Cardiac septum (tissue), 1 donor: ENCODE results near the gene CHD5. TPM values are rescaled to one million over a fixed set of nuclear protein-coding genes. Genes with fewer than 3 reads are reported as not detected.
"Not testable (repeated sequence)": the region's sequence is repeated elsewhere in the genome, so short reads cannot be mapped to it uniquely, and the experiment has no call there.

Experiments
- DNase-seq: peaks from one replicate; pipeline ENCODE4 v3.0.0-alpha.2; 2020; ENCODE audit warnings: low spot score
- intact Hi-C: fragments of 100-400 bp; cut with DNase I; formaldehyde crosslinking; loops from one replicate; pipeline ENCODE4 v1.14.0; 2022
- total RNA-seq: library from RNA; stranded (reverse); fragmentation: NEBNext Ultra II Directional; extraction: Animal tissue kit (Norgen Biotek cat#: 25700); gene quantifications from one replicate; pipeline ENCODE4 v1.2.1, GENCODE V29; 2021
- donor health status: DM: no; HTN: no; CAD: no.

Gene CHD5
- total RNA-seq, 1 donor from 2014 or later = 0.81 TPM

DNA sequence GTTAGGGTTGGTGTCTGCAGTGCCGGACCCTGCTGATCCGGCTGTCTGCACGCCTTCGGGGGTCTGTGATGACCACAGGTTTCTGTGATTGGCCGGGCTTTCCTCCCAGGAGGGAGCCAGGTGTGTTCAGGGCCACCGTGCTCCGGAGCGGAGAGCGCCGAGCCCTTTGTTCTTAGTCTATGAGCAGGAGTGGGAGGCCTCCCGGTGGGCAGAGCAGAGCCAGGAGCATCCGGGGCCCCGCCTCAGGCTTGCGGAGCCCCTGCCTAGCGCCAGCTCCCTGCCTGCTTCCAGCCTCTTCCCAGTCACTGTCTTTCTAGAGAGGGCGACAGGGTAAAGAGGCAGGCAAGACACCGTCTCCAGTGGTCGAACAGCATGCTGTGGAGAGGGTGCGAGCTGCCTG lies 102.6 kb downstream of the CHD5 start:
- no peak for DNase-seq
- intact Hi-C loops = no loop called here

DNA sequence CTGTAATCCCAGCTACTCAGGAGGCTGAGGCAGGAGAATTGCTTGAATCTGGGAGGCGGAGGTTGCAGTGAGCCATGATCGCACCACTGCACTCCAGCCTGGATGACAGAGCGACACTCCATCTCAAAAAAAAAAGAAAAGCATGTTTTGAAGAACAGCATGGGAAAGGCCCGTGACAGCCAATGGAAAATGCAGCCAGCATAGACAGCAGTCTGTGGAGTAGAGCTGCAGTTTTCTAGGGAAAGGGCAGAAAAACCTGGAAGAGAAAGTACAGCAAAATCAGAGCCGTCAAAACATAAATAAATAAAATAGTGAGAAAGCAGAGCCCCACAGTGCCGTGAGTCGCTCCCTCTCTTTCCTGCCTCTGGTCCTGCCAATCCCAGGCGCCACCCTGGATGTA lies 103.1 kb downstream of the CHD5 start:
- intact Hi-C loops, DNase-seq: not testable (repeated sequence)

DNA sequence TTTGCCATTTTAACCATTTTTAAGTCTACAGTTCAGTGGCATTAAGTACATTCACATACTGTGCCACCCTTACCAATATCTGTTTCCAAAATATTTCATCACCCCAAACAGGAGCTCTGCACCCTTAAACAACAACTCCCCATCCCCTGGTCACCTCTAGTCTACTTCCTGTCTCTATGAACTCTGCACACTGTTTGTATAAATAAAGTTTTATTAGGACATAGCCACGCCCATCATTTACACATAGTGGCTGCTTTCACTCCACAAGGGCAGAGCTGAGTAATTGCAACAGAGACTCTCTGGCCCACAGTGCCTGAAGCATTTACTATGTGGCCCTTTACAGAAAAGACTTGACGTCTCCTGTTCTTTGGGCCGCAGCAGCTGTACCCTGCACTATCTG lies 104.4 kb downstream of the CHD5 start:
- intact Hi-C loops = no loop called here
- DNase-seq = no peak

GRCh38 chr1:6074192-6074901 lies 105.8 kb downstream of the CHD5 start:
- DNase-seq = no peak
- intact Hi-C loops = no loop called here

- no peak for DNase-seq
- intact Hi-C loops = no loop called here
Measured at GRCh38 chr1:6073480-6074053, 106.6 kb downstream of the CHD5 start.

DNA sequence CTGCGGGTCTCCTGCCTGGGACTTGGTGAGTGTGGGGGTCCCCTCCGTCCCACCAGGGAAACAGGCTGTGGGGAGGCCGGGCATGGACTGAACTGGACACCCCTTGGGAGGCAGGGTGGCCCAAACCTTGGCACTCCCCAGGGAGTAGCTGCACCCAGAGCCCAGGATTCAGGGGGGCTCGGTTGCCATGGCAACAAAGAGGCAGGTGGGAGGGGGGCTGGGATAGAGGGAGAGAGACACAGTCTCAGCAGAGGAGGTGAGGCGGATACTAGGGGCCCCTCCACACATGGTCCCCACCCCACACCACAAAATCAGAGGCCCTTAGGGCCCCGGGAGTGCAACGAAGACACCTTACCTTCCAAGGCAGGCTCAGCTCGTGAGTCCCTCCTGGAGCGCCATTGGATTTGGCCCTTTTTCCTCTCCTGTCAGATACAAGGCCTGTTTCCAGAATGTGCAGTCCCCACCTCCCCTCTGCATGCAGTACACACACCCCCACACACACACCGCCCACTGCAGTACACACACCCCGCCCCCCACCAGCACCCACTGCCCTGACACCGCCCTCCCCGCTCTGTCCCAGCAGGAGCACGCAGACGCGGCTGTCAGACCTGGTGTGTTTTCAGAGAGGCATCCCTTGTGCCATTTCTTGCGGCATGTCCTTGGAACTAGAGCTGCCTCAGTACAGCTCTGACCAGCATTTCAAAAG lies 107.2 kb downstream of the CHD5 start:
- intact Hi-C loops = no loop called here
- no peak for DNase-seq

DNA sequence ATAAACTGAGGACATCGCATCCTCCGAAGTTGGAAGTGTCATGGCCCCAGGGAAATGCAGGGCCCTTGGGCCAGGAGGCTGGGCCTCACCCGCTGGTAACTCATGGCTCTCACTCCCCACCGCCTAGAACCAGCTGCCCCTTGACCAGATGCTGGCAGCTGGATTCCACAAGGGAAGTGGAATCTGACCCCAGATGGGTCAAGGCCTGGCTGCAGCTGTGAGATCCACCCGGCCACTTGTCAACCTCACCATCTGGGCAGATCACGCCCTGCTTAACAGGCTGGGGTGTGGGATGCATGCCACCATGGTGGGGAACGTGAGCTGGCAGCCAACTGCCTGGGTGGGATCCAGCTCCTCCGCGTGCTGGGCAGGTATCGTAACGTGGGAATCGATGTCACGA lies 108.9 kb downstream of the CHD5 start:
- DNase-seq = no peak
- intact Hi-C loops = no loop called here

- intact Hi-C loops = no loop called here
- DNase-seq = no peak
Measured at GRCh38 chr1:6070450-6070974, 109.6 kb downstream of the CHD5 start.

- DNase-seq = no peak
- intact Hi-C loops = no loop called here
Measured at GRCh38 chr1:6069573-6069972, 110.5 kb downstream of the CHD5 start.

DNA sequence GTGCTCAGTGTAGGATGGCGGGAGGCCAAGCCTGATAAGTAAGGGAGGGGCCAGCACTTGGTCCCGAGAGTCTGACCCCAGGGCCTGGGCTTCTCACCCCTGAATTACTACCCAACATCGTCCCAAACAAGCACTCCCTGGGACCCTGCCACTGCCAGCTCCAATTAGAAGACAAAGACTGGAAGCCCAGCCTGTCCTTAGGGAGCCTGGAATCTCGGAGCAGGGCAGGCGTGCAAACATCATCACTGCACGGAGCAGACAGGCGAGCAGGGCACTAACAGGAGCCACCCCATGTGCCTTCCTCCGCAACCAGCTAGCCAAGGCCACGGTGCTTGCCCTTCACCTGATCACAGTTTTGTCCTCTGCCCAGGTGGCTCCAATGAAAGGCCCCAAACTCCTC lies 111.2 kb downstream of the CHD5 start:
- intact Hi-C loops = no loop called here
- no peak for DNase-seq

DNA sequence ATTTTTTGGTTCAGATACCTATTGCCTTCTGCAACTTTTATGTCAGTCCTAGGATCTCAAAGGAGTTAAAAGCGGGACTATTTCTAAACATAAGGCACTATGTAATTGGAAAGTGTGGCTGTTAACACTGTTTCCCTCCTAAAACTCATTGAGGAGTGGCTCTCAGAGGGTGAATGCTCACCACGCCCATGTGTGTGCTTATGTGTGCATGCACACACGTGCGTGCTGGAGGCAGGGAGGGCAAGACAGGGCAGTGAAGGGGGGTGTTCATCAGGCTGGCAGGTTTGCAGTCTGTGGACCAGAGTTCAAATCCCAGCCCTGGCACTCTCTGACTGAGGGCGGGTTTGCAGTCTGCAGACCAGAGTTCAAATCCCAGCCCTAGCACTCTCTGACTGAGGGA lies 112.0 kb downstream of the CHD5 start:
- intact Hi-C loops = no loop called here
- no peak for DNase-seq

GRCh38 chr1:6066680-6067079 lies 113.4 kb downstream of the CHD5 start:
- DNase-seq = no peak
- intact Hi-C loops = no loop called here

- intact Hi-C loops = no loop called here
- DNase-seq = no peak
Measured at GRCh38 chr1:6065093-6065858, 114.8 kb downstream of the CHD5 start.

DNA sequence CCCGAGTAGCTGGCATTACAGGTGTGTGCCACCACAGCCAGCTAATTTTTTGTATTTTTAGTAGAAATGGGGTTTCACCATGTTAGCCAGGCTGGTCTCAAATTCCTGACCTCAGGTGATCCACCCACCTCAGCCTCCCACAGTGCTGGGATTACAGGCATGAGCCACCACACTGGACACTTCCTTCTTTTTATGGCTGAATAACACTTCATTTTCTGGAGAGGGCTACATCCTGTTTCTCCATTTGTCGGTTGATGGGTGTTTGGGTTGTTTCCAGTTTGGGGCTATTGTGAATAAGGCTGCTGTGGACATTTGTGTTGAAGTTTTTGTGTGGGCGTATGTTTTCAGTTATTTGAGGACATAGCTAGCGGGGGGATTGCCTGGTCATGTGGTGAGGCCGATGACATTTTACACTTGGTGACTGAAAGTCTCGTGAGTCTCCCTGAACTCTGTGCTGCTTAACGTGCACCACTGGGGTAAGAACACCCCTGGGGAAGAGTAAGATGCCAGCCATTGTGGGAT lies 116.5 kb downstream of the CHD5 start:
- intact Hi-C loops, DNase-seq: not testable (repeated sequence)

GRCh38 chr1:6062670-6063069 lies 117.5 kb downstream of the CHD5 start:
- DNase-seq = no peak
- intact Hi-C loops = no loop called here

- no peak for DNase-seq
- intact Hi-C loops = loop anchor here (10.0 kb wide), 2 partner anchors 285 to 345 kb away; no protein-coding TSS in a partner anchor
Measured at GRCh38 chr1:6059866-6060265, 120.3 kb downstream of the CHD5 start.

DNA sequence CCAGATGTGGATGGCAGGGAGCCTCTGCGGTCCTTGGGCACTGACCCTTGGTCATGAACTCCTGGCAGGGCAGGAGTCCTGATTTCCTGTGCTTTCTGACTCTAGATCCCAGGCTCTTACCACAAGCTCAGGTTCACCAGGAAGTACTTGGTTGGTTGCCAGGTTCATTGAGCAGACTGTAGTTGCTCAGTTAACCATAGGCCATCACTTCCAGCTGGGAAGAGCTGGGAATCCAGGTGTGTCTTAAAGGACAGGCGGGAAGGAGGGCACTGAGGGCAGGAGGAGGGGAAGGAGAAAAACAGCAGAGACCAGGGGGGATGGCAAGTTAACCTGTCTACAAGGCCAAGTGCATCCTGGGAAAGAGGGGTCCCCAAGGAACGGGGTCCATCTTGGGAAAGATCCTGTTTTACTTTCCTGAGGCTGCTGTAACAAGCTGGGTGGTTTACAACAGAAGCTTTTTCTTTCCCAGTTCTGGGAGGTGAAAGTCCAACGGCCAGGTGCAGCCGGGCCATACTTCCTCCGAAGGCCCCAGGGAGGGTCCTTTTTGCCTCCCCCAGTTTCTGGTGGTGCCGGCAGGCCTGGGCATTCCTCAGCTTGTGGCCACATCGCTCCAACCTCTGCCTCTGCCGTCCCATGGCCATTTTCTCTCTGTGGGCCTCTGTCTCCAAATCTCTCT lies 122.8 kb downstream of the CHD5 start:
- intact Hi-C loops = loop anchor here (10.0 kb wide), 2 partner anchors 287 to 347 kb away; no protein-coding TSS in a partner anchor
- DNase-seq = no peak

DNA sequence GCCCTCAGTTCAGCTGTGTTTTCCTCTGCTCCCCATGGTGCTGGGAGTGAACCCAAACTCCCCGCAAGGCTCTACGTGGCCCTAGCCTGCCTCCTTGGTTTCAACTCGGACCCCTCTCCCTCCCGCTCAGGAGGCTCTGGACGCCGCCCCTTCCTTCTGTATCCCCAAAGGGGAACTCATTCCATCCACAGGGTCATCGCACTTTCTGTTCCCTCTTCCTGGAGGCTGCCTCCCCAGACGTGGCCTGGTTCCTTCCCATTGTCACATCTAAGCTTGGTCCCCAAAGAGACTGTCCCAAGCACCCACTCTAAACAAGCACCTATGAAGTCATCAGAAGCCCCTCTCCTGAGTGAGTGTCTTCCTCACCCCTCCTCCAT lies 123.6 kb downstream of the CHD5 start:
- DNase-seq = no peak
- intact Hi-C loops = loop anchor here (10.0 kb wide), 2 partner anchors 288 to 348 kb away; no protein-coding TSS in a partner anchor

DNA sequence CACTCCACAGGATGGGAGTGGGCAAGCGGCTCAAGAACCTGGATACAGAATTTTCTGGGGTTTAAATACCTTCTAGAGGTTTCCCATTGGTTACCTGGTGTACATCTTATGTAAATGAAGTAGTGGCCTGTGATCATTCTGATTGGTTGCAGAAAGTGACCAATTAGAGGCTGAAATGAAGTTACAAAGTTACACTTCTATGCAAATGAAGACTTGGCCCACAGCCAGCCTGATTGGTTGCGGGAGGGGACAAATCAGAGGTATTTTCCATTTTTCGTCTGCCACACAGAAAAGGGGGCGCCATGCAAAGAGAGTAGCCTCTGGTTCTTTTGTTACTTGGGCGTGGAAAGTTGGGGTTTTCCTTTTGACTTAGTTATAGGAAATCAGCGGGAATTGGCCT lies 125.5 kb downstream of the CHD5 start:
- DNase-seq = no peak
- intact Hi-C loops = loop anchor here (5.0 to 10.0 kb wide), 3 partner anchors 133 to 350 kb away; no protein-coding TSS in a partner anchor
